Liver (tissue), 9 donors: ENCODE data around the gene PASK. TPM values are rescaled to one million over a fixed set of nuclear protein-coding genes. Genes with fewer than 3 reads are reported as not detected.

Experiments used
- DNase-seq: peaks from one replicate; pipeline ENCODE4 v3.0.0-alpha.2; 2017; ENCODE audit warnings: low spot score
- H3K27ac ChIP-seq, 2 donors: one replicate each; pipeline ENCODE4 v1.7.0; 2013; ENCODE audit warnings: inconsistent platforms in 2 of 2, low read length in 2 of 2, control low read depth in 1 of 2, low read depth in 1 of 2, mild to moderate bottlenecking in 1 of 2
- H3K27me3 ChIP-seq, 4 donors: one replicate each; pipeline versions ENCODE4 v1.6.1 to v1.7.0; 2013; ENCODE audit warnings: low read length in 3 of 4, inconsistent platforms in 1 of 4, mild to moderate bottlenecking in 1 of 4, moderate library complexity in 1 of 4; ENCODE audit not compliant: control insufficient read depth in 4 of 4, insufficient read depth in 4 of 4
- H3K36me3 ChIP-seq, 4 donors: one replicate each; pipeline versions ENCODE4 v1.6.1 to v1.7.0; 2013; ENCODE audit warnings: low read length in 3 of 4, mild to moderate bottlenecking in 3 of 4, low read depth in 1 of 4, moderate library complexity in 1 of 4; ENCODE audit not compliant: control insufficient read depth in 4 of 4, insufficient read depth in 3 of 4
- H3K4me1 ChIP-seq, 4 donors: one replicate each; pipeline versions ENCODE4 v1.6.1 to v1.7.0; 2013; ENCODE audit warnings: low read length in 3 of 4, mild to moderate bottlenecking in 3 of 4, moderate library complexity in 1 of 4; ENCODE audit not compliant: control insufficient read depth in 4 of 4, insufficient read depth in 4 of 4
- H3K4me3 ChIP-seq, 3 donors: one replicate each; pipeline versions ENCODE4 v1.6.1 to v1.7.0; 2013; ENCODE audit warnings: low read length in 3 of 3, control low read depth in 1 of 3, low read depth in 1 of 3, mild to moderate bottlenecking in 1 of 3
- H3K9ac ChIP-seq, 2 donors: one replicate each; pipeline ENCODE4 v1.7.0; 2013; ENCODE audit warnings: low read length in 2 of 2, mild to moderate bottlenecking in 2 of 2, moderate library complexity in 2 of 2, control low read depth in 1 of 2, low read depth in 1 of 2
- H3K9me3 ChIP-seq, 4 donors: one replicate each; pipeline versions ENCODE4 v1.6.1 to v1.7.0; 2013; ENCODE audit warnings: low read length in 3 of 4; ENCODE audit not compliant: control insufficient read depth in 4 of 4
- ATF3 ChIP-seq: IDR thresholded peaks from 2 replicates; pipeline ENCODE4 v1.6.1; 2016; ENCODE audit warnings: antibody characterized with exemption
- EGR1 ChIP-seq, 2 donors: IDR thresholded peaks; 2 replicates each; pipeline ENCODE4 v1.6.1; 2016 to 2018; ENCODE audit warnings: antibody characterized with exemption in 2 of 2, low read depth in 2 of 2
- FOXA1 ChIP-seq: IDR thresholded peaks from 2 replicates; pipeline ENCODE4 v1.6.1; 2016; ENCODE audit warnings: antibody characterized with exemption
- FOXA2 ChIP-seq: IDR thresholded peaks from 2 replicates; pipeline ENCODE4 v1.6.1; 2016; ENCODE audit warnings: antibody characterized with exemption
- GABPA ChIP-seq, 2 donors: IDR thresholded peaks in 1 of 2; conservative IDR thresholded peaks in 1 of 2; 2 replicates each; pipeline ENCODE4 v1.6.1; 2016; ENCODE audit warnings: antibody characterized with exemption in 2 of 2, mild to moderate bottlenecking in 1 of 2, moderate library complexity in 1 of 2
- HNF4A ChIP-seq, 2 donors: conservative IDR thresholded peaks; 2 replicates each; pipeline ENCODE4 v1.6.1; 2016; ENCODE audit warnings: antibody characterized with exemption in 2 of 2, mild to moderate bottlenecking in 2 of 2
- HNF4G ChIP-seq: IDR thresholded peaks from 2 replicates; pipeline ENCODE4 v1.6.1; 2016; ENCODE audit warnings: antibody characterized with exemption
- JUND ChIP-seq, 2 donors: IDR thresholded peaks; 2 replicates each; pipeline ENCODE4 v1.6.1; 2016; ENCODE audit warnings: antibody characterized with exemption in 2 of 2
- MAX ChIP-seq: IDR thresholded peaks from 2 replicates; pipeline ENCODE4 v1.6.1; 2016; ENCODE audit warnings: antibody characterized with exemption
- NR2F2 ChIP-seq: IDR thresholded peaks from 2 replicates; pipeline ENCODE4 v1.6.1; 2016; ENCODE audit warnings: antibody characterized with exemption
- RAD21 ChIP-seq, 2 donors: IDR thresholded peaks; 2 replicates each; pipeline ENCODE4 v1.6.1; 2016; ENCODE audit warnings: antibody characterized with exemption in 2 of 2, mild to moderate bottlenecking in 2 of 2
- REST ChIP-seq: IDR thresholded peaks from 2 replicates; pipeline ENCODE4 v1.6.1; 2016; ENCODE audit warnings: antibody characterized with exemption, mild to moderate bottlenecking
- RXRA ChIP-seq, 2 donors: IDR thresholded peaks; 2 replicates each; pipeline ENCODE4 v1.6.1; 2017 to 2018; ENCODE audit warnings: antibody characterized with exemption in 2 of 2, mild to moderate bottlenecking in 1 of 2
- SP1 ChIP-seq: IDR thresholded peaks from 2 replicates; pipeline ENCODE4 v1.6.1; 2018; ENCODE audit warnings: antibody characterized with exemption, mild to moderate bottlenecking
- TAF1 ChIP-seq: conservative IDR thresholded peaks from 2 replicates; pipeline ENCODE4 v1.6.1; 2016; ENCODE audit warnings: antibody characterized with exemption, mild to moderate bottlenecking
- YY1 ChIP-seq: IDR thresholded peaks from 2 replicates; pipeline ENCODE4 v1.6.1; 2016; ENCODE audit warnings: antibody characterized with exemption, mild to moderate bottlenecking
- WGBS: extraction: QIAGEN DNeasy Blood & Tissue Kit; methylation state at CpG from one replicate; pipeline ENCODE4 v1.1.7; 2013; 5-methylcytosine and 5-hydroxymethylcytosine counted together
- polyA plus RNA-seq, 2 donors: library from polyadenylated mRNA; stranded (reverse) in 1 of 2; unstranded in 1 of 2; fragments of 200-250 nt in 1 of 2; fragments of >200 nt in 1 of 2; fragmentation: Nextera tagmentation in 1 of 2; extraction: Ambion mirVana in 1 of 2; gene quantifications; one replicate each; pipeline versions ENCODE4 v1.2.1 to v1.2.3, GENCODE V29; 2013 to 2015
- total RNA-seq, 2 donors: library from RNA; depleted of rRNA; stranded (reverse); fragments of >200 nt; gene quantifications; one replicate each; pipeline ENCODE4 v1.2.3, GENCODE V29; 2014
- TF ChIP-seq, protein P1 (sequence below): IDR thresholded peaks from 2 replicates; pipeline ENCODE4 v1.6.1; 2016; ENCODE audit warnings: antibody characterized with exemption
- donor health status: healthy.
- donor health status: healthy.
- donor health status: healthy.
- donor health status: healthy.
- donor health status: healthy.

PASK gene
- total and polyA plus RNA-seq, 4 donors = 0.96 to 8.8 (median 2.9) TPM

DNA sequence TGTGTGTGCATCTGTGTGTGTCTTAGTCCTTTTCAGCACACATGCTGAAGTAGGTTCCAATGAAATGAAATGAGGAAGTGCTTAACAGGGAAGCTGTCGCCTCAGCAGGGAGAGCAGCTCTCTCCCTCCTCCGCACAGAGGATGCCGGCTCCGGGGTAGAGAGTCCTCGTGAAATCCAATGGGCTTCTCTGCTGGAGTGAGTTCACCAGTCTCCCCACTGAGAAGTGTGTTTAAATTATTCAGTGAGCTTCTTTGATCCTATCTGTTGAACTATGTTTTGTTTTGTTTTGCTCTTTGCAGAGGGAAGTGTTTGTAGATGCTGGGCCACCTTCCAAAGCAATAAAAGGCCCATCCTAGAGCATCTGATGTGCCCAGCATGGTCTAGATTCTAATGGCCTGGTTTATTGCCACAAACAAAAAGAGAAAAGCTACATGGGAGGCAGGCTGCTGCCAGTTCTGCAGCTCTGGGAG lies 7.7 kb upstream of the PASK start (continued):
- no peak for TF ChIP-seq JUND (IDR thresholded peaks at IDR 0.05)
- TF ChIP-seq ATF3 = no peak
- TF ChIP-seq, protein P1, sequence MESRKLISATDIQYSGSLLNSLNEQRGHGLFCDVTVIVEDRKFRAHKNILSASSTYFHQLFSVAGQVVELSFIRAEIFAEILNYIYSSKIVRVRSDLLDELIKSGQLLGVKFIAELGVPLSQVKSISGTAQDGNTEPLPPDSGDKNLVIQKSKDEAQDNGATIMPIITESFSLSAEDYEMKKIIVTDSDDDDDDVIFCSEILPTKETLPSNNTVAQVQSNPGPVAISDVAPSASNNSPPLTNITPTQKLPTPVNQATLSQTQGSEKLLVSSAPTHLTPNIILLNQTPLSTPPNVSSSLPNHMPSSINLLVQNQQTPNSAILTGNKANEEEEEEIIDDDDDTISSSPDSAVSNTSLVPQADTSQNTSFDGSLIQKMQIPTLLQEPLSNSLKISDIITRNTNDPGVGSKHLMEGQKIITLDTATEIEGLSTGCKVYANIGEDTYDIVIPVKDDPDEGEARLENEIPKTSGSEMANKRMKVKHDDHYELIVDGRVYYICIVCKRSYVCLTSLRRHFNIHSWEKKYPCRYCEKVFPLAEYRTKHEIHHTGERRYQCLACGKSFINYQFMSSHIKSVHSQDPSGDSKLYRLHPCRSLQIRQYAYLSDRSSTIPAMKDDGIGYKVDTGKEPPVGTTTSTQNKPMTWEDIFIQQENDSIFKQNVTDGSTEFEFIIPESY = no peak
- TF ChIP-seq EGR1 (IDR thresholded peaks at IDR 0.05; ENCODE audit: low read depth in 2 of 2) = no peak

GRCh38 chr2:241155936-241156335 lies 6.7 kb upstream of the PASK start:
- no peak overlapping the region for H3K27ac ChIP-seq
- H3K4me1 ChIP-seq = peaks cover 0 to 6% (median 5%) of the 10 kb centered on the region in 4 donors
- WGBS = 81% methylated on average over 1 of the region's 1 CpG
- TF ChIP-seq SP1 = no peak
- TF ChIP-seq YY1 = no peak
- no peak for TF ChIP-seq NR2F2
- no peak for TF ChIP-seq FOXA2
- no peak for TF ChIP-seq HNF4A (conservative IDR thresholded peaks at IDR 0.05)
- TF ChIP-seq REST = no peak
- TF ChIP-seq, protein P1 = no peak
- TF ChIP-seq MAX = no peak
- H3K4me3 ChIP-seq = no peak overlapping the region
- no peaks in the 10 kb centered on the region for H3K27me3 ChIP-seq
- no peak for DNase-seq
- no peaks in the 10 kb centered on the region for H3K9me3 ChIP-seq
- H3K36me3 ChIP-seq = peaks cover 11 to 39% (median 13%) of the 10 kb centered on the region in 4 donors
- H3K9ac ChIP-seq = no peak overlapping the region

- WGBS = 95% methylated on average over 4 of the region's 4 CpGs
- Histone ChIP-seq H3K4me1 (peaks cover 0 to 12% (median 9%) of the 10 kb centered on the region in 4 donors), H3K9ac (no peak overlapping the region), H3K9me3 (no peaks in the 10 kb centered on the region), H3K27me3 (no peaks in the 10 kb centered on the region), H3K27ac (no peak overlapping the region), H3K4me3 (no peak overlapping the region), H3K36me3 (peaks cover 4 to 33% (median 11%) of the 10 kb centered on the region in 4 donors)
- DNase-seq = no peak
- TF ChIP-seq GABPA (IDR thresholded peaks at IDR 0.05 in 1 of 2, conservative IDR thresholded peaks at IDR 0.05 in 1 of 2) = no peak
- TF ChIP-seq ATF3 = no peak
- TF ChIP-seq, protein P1 = no peak
- no peak for TF ChIP-seq RAD21 (IDR thresholded peaks at IDR 0.05)
- TF ChIP-seq NR2F2 = no peak
- TF ChIP-seq HNF4A (conservative IDR thresholded peaks at IDR 0.05) = no peak
- TF ChIP-seq TAF1 = no peak
- TF ChIP-seq HNF4G = no peak
- TF ChIP-seq MAX = no peak
- TF ChIP-seq RXRA (IDR thresholded peaks at IDR 0.05) = no peak
- no peak for TF ChIP-seq JUND (IDR thresholded peaks at IDR 0.05)
- no peak for TF ChIP-seq FOXA1
Measured at GRCh38 chr2:241154915-241155314, 5.6 kb upstream of the PASK start.
